Activated T-helper 1 cell treated with anti-CD3 and anti-CD28 coated beads, Interleukin-12 subunit alpha, Interleukin-12 subunit beta, Interleukin-2, Interleukin-4 antibody, amounts not matched to agents 30 ng/mL and 10 ng/mL and 1 ng/mL, durations not matched to agents 14 hours and 24 hours and 36 hours (primary cell): ENCODE data around the gene AK3. TPM values are rescaled to one million over a fixed set of nuclear protein-coding genes. Genes with fewer than 3 reads are reported as not detected.

Experiments used
- total RNA-seq: library from RNA; stranded (reverse); gene quantifications from 2 replicates; pipeline ENCODE4 v1.2.3, GENCODE V29; 2022

The AK3 gene
- total RNA-seq, 1 donor from 2014 or later = 23.9 TPM

Other genes starting within 250 kb of the AK3 start
- 5.3 and 5.7 TPM in 2 replicates for gene PLPP6, start 78.9 kb downstream of the AK3 start, total RNA-seq
- gene SPATA6L, start 74.7 kb downstream of the AK3 start, total RNA-seq = not detected in 2 replicates
- gene CDC37L1, start 61.6 kb downstream of the AK3 start, total RNA-seq = 11.1 and 11.3 TPM in 2 replicates
- gene RCL1, start 51.7 kb upstream of the AK3 start, total RNA-seq = 53.3 and 53.4 TPM in 2 replicates
- 30.8 and 32.0 TPM in 2 replicates for gene JAK2, start 244.1 kb upstream of the AK3 start, total RNA-seq